IMR-90 (cell line): ENCODE data around the gene MTF2. TPM values are rescaled to one million over a fixed set of nuclear protein-coding genes. Genes with fewer than 3 reads are reported as not detected.

Experiments
- ATAC-seq: fragments of 200-7000 bp; cut with Tn5 transposase; 2 replicates; pipeline ENCODE4 v1.9.1; 2020; ENCODE audit warnings: low read depth, mild to moderate bottlenecking, moderate library complexity
- BruUV-seq: library from RNA; stranded (reverse); fragments of 400-500 nt; replicated peaks from 2 replicates; lab custom pipeline; 2021; lab: Mats Ljungman, UMichigan
- CTCF ChIA-PET: fragments of 300-600 bp; formaldehyde crosslinking; extraction: SDS; loops from one replicate; lab custom pipeline; 2021; ENCODE audit warnings: antibody characterized with exemption; lab: Yijun Ruan, JAX
- POLR2A ChIA-PET: fragments of 300-600 bp; sonication (Branson Sonifier 250); formaldehyde crosslinking; loops from one replicate; lab custom pipeline; 2022; ENCODE audit warnings: antibody characterized with exemption; ENCODE audit not compliant: unreplicated experiment; lab: Charles Lee
- DNase-seq: peaks from one replicate; pipeline ENCODE4 v3.0.0; 2013
- H2AFZ ChIP-seq: replicated peaks from 2 replicates; pipeline ENCODE3; 2013; ENCODE audit warnings: low read length, mild to moderate bottlenecking; ENCODE audit not compliant: poor library complexity
- H2AK5ac ChIP-seq: 2 replicates; pipeline ENCODE4 v1.6.1; 2013; ENCODE audit warnings: low read depth, low read length, inconsistent platforms
- H2AK9ac ChIP-seq: replicated peaks from 2 replicates; pipeline ENCODE3; 2013; ENCODE audit warnings: mild to moderate bottlenecking, low read depth, low read length, moderate library complexity; ENCODE audit not compliant: poor library complexity
- H2BK120ac ChIP-seq: 2 replicates; pipeline ENCODE4 v1.6.1; 2013; ENCODE audit warnings: low read depth, low read length, inconsistent platforms
- H2BK15ac ChIP-seq: 3 replicates; pipeline ENCODE4 v1.6.1; 2013; ENCODE audit warnings: low read depth, low read length, inconsistent platforms
- H2BK20ac ChIP-seq: 2 replicates; pipeline ENCODE4 v1.6.1; 2013; ENCODE audit warnings: low read depth, mild to moderate bottlenecking, inconsistent platforms, low read length, moderate library complexity
- H2BK5ac ChIP-seq: 2 replicates; pipeline ENCODE4 v1.6.1; 2013; ENCODE audit warnings: mild to moderate bottlenecking, low read depth, low read length, inconsistent platforms; ENCODE audit not compliant: poor library complexity, severe bottlenecking
- H3K14ac ChIP-seq: replicated peaks from 2 replicates; pipeline ENCODE4 v1.6.1; 2013; ENCODE audit warnings: low read depth, low read length, inconsistent platforms
- H3K18ac ChIP-seq: 2 replicates; pipeline ENCODE4 v1.6.1; 2013; ENCODE audit warnings: low read depth, low read length, control low read depth
- H3K23ac ChIP-seq: 2 replicates; pipeline ENCODE4 v1.6.1; 2013; ENCODE audit warnings: low read depth, low read length, inconsistent platforms
- H3K27ac ChIP-seq: 2 replicates; pipeline ENCODE4 v1.5.1; 2013; ENCODE audit warnings: mild to moderate bottlenecking, control low read depth, low read length; ENCODE audit not compliant: insufficient read depth
- H3K27me3 ChIP-seq: 2 replicates; pipeline ENCODE4 v1.6.1; 2013; ENCODE audit warnings: low read length; ENCODE audit not compliant: control insufficient read depth, insufficient read depth
- H3K36me3 ChIP-seq: 2 replicates; pipeline ENCODE4 v1.6.1; 2013; ENCODE audit warnings: low read length, mixed read lengths; ENCODE audit not compliant: control insufficient read depth, insufficient read depth
- H3K4ac ChIP-seq: 2 replicates; pipeline ENCODE4 v1.6.1; 2013; ENCODE audit warnings: low read depth, low read length, inconsistent platforms
- H3K4me1 ChIP-seq: 2 replicates; pipeline ENCODE4 v1.6.1; 2013; ENCODE audit warnings: low read length, mixed read lengths; ENCODE audit not compliant: control insufficient read depth, insufficient read depth
- H3K4me2 ChIP-seq: 2 replicates; pipeline ENCODE4 v1.6.1; 2013; ENCODE audit warnings: low read depth, mild to moderate bottlenecking, control low read depth, low read length, moderate library complexity
- H3K4me3 ChIP-seq: 2 replicates; pipeline ENCODE4 v1.5.1; 2013; ENCODE audit warnings: low read depth, mild to moderate bottlenecking, control low read depth, low read length, moderate library complexity; ENCODE audit not compliant: insufficient read depth
- H3K56ac ChIP-seq: 2 replicates; pipeline ENCODE4 v1.6.1; 2013; ENCODE audit warnings: low read length, inconsistent platforms; ENCODE audit not compliant: insufficient read depth; ENCODE audit errors: extremely low read depth
- H3K79me1 ChIP-seq, 2 experiments: 2 replicates each; pipeline ENCODE4 v1.6.1; 2013; ENCODE audit warnings: low read length in 2 of 2, inconsistent platforms in 1 of 2, low read depth in 1 of 2
- H3K9ac ChIP-seq: 2 replicates; pipeline ENCODE4 v1.6.1; 2013; ENCODE audit warnings: low read depth, low read length, control low read depth
- H3K9me1 ChIP-seq: 2 replicates; pipeline ENCODE4 v1.6.1; 2013; ENCODE audit warnings: low read length, inconsistent platforms; ENCODE audit not compliant: insufficient read depth
- H3K9me3 ChIP-seq: 2 replicates; pipeline ENCODE4 v1.6.1; 2013; ENCODE audit warnings: low read length; ENCODE audit not compliant: control insufficient read depth, insufficient read depth
- H4K20me1 ChIP-seq: 2 replicates; pipeline ENCODE4 v1.6.1; 2013; ENCODE audit warnings: low read length, inconsistent platforms; ENCODE audit not compliant: insufficient read depth
- H4K5ac ChIP-seq: 2 replicates; pipeline ENCODE4 v1.6.1; 2013; ENCODE audit warnings: mild to moderate bottlenecking, low read depth, low read length, control low read depth
- H4K8ac ChIP-seq, 2 experiments: 2 replicates each; pipeline ENCODE4 v1.6.1; 2013; ENCODE audit warnings: low read depth in 2 of 2, low read length in 2 of 2, control low read depth in 1 of 2, inconsistent platforms in 1 of 2
- H4K91ac ChIP-seq: 2 replicates; pipeline ENCODE4 v1.6.1; 2013; ENCODE audit warnings: low read depth, low read length, inconsistent platforms; ENCODE audit not compliant: insufficient read depth
- BHLHE40 ChIP-seq: fragments of 150-350 bp; IDR thresholded peaks from 2 replicates; pipeline ENCODE4 v1.6.1; 2016; ENCODE audit warnings: mild to moderate bottlenecking, low read depth, low read length
- CEBPB ChIP-seq: IDR thresholded peaks from 2 replicates; pipeline ENCODE4 v1.6.1; 2012; ENCODE audit warnings: low read depth, low read length, improper control_type of control experiment
- CHD1 ChIP-seq: IDR thresholded peaks from 2 replicates; pipeline ENCODE4 v1.6.1; 2012; ENCODE audit warnings: low read depth, low read length, improper control_type of control experiment
- CTCF ChIP-seq: conservative IDR thresholded peaks from 2 replicates; pipeline ENCODE4 v1.5.1; 2012; ENCODE audit warnings: mild to moderate bottlenecking, low read depth, low read length, improper control_type of control experiment
- ELK1 ChIP-seq: fragments of 150-350 bp; IDR thresholded peaks from 2 replicates; pipeline ENCODE4 v1.6.1; 2016; ENCODE audit warnings: low read depth, mild to moderate bottlenecking, low read length, moderate library complexity, borderline replicate concordance
- FOS ChIP-seq: fragments of 150-350 bp; IDR thresholded peaks from 2 replicates; pipeline ENCODE4 v1.6.1; 2016; ENCODE audit warnings: low read depth, low read length
- MAFK ChIP-seq: IDR thresholded peaks from 2 replicates; pipeline ENCODE4 v1.6.1; 2012; ENCODE audit warnings: low read depth, low read length, improper control_type of control experiment
- MAZ ChIP-seq: IDR thresholded peaks from 2 replicates; pipeline ENCODE4 v1.6.1; 2012; ENCODE audit warnings: low read depth, mild to moderate bottlenecking, low read length, improper control_type of control experiment, moderate library complexity, borderline replicate concordance
- MXI1 ChIP-seq: IDR thresholded peaks from 2 replicates; pipeline ENCODE4 v1.6.1; 2012; ENCODE audit warnings: low read depth, mild to moderate bottlenecking, low read length, moderate library complexity, borderline replicate concordance
- NFE2L2 ChIP-seq: fragments of 150-350 bp; IDR thresholded peaks from 2 replicates; pipeline ENCODE4 v1.6.1; 2016; ENCODE audit warnings: low read depth, mild to moderate bottlenecking, low read length
- POLR2A ChIP-seq: IDR thresholded peaks from 2 replicates; pipeline ENCODE4 v1.6.1; 2012; ENCODE audit warnings: mild to moderate bottlenecking, low read depth, low read length
- RAD21 ChIP-seq: IDR thresholded peaks from 2 replicates; pipeline ENCODE4 v1.6.1; 2012; ENCODE audit warnings: low read length, improper control_type of control experiment
- RCOR1 ChIP-seq: IDR thresholded peaks from 2 replicates; pipeline ENCODE4 v1.6.1; 2012; ENCODE audit warnings: mild to moderate bottlenecking, low read length, improper control_type of control experiment; ENCODE audit not compliant: insufficient replicate concordance
- RFX5 ChIP-seq: IDR thresholded peaks from 2 replicates; pipeline ENCODE4 v1.8.0; 2012; ENCODE audit warnings: low read depth, mild to moderate bottlenecking, low read length, moderate library complexity
- SMC3 ChIP-seq: fragments of 150-350 bp; IDR thresholded peaks from 2 replicates; pipeline ENCODE4 v1.6.1; 2016; ENCODE audit warnings: low read depth, mild to moderate bottlenecking, antibody characterized with exemption, low read length, moderate library complexity
- USF2 ChIP-seq: fragments of 150-350 bp; IDR thresholded peaks from 2 replicates; pipeline ENCODE4 v1.6.1; 2017; ENCODE audit warnings: mild to moderate bottlenecking, antibody characterized with exemption, low read length, low read depth
- dilution Hi-C: fragments of 300-500 bp; cut with HindIII; formaldehyde crosslinking; loops from one replicate; pipeline ENCODE4 v1.14.3; 2018; ENCODE audit warnings: low sequenced_read_pairs; ENCODE audit not compliant: unreplicated experiment
- in situ Hi-C: fragments of 300-500 bp; cut with MboI; formaldehyde crosslinking; loops from 3 replicates; pipeline ENCODE4 v1.14.3; 2019; ENCODE audit warnings: low sequenced_read_pairs, inconsistent platforms, mixed read lengths
- intact Hi-C: fragments of 100-400 bp; cut with micrococcal nuclease; formaldehyde crosslinking; loops from 2 replicates; pipeline ENCODE4 v1.10.0; 2022
- polyA plus RNA-seq, 3 experiments: library from polyadenylated mRNA; depleted of rRNA; stranded (reverse); fragments of >200 nt; gene quantifications; 2 replicates each; pipeline ENCODE4 v1.2.3, GENCODE V29; 2012; ENCODE audit warnings: low replicate concordance in 1 of 3
- total RNA-seq: library from RNA; depleted of rRNA; stranded (reverse); fragments of >200 nt; gene quantifications from 2 replicates; pipeline ENCODE4 v1.2.3, GENCODE V29; 2012

MTF2 gene
- total and polyA plus RNA-seq, 2 of the 4 experiments (the other 2 are of a cell fraction): 10.6 to 39.8 TPM

DNA sequence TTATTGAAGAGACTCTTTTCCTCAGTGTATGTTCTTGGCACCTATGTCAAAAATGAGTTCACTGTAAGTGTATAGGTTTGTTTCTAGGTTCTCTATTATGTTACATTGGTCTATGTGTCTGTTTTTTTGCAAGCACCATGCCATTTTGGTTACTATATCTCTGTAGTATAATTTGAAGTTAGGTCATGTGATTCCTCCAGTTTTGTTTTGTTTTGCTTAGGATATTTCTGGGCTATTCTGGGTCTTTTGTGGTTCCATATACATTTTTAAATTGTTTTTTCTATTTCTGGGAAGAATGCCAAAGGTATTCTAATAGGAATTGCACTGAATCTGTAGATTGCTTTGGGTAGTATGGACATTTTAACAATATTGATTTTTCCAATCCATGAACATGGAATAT, 87.9 kb downstream of the MTF2 start:
- POLR2A ChIA-PET: no interaction called here
- H2BK5ac ChIP-seq: no peak overlapping the region
- H3K18ac ChIP-seq: no peak overlapping the region
- ATAC-seq (no peak), DNase-seq (no peak)
- peaks cover 2% of the 10 kb centered on the region; the same call in 1 of the 2 replicates for H3K36me3 ChIP-seq
- H3K4me3 ChIP-seq: no peak overlapping the region
- TF ChIP-seq RAD21: no peak
- TF ChIP-seq NFE2L2: no peak
- TF ChIP-seq CHD1: no peak
- TF ChIP-seq BHLHE40: no peak
- TF ChIP-seq MXI1: no peak
- no peak for TF ChIP-seq RCOR1
- TF ChIP-seq RFX5: no peak
- TF ChIP-seq POLR2A: no peak
- no peak for TF ChIP-seq MAZ
- no peak for TF ChIP-seq FOS
- TF ChIP-seq SMC3: no peak
- no peak for TF ChIP-seq USF2
- no peak for TF ChIP-seq CEBPB
- no peak for TF ChIP-seq CTCF
- TF ChIP-seq MAFK: no peak
- no peak for TF ChIP-seq ELK1
- H3K4me2 ChIP-seq: no peak overlapping the region
- H3K27ac ChIP-seq: no peak overlapping the region
- 0 out of 2 replicates have a peak, but pooled peaks cover 2% of the 10 kb centered on the region for H3K9me3 ChIP-seq
- no peak overlapping the region for H3K14ac ChIP-seq
- in situ Hi-C loops (no loop called here), intact Hi-C loops (no loop called here), dilution Hi-C loops (no loop called here)
- H3K9me1 ChIP-seq: peaks cover 7% of the 10 kb centered on the region; the same call in 1 of the 2 replicates
- H4K20me1 ChIP-seq: peaks cover 29% of the 10 kb centered on the region
- H3K27me3 ChIP-seq: no peaks in the 10 kb centered on the region
- H2AK5ac ChIP-seq: no peak overlapping the region
- H3K4me1 ChIP-seq: no peaks in the 10 kb centered on the region
- H2BK120ac ChIP-seq: no peak overlapping the region
- H3K4ac ChIP-seq: no peak overlapping the region
- H4K5ac ChIP-seq: no peak overlapping the region
- H3K56ac ChIP-seq: no peak overlapping the region
- H2BK15ac ChIP-seq: no peak overlapping the region
- CTCF ChIA-PET: no interaction called here
- H2AFZ ChIP-seq: no peak overlapping the region
- H3K9ac ChIP-seq: no peak overlapping the region
- H4K91ac ChIP-seq: no peak overlapping the region
- H3K79me1 ChIP-seq: peaks cover 14 to 33% of the 10 kb centered on the region in 2 experiments
- no TSS peak for BruUV-seq
- no peak overlapping the region for H2AK9ac ChIP-seq
- no peak overlapping the region for H2BK20ac ChIP-seq
- H3K23ac ChIP-seq: no peak overlapping the region
- no peak overlapping the region for H4K8ac ChIP-seq
